H54 (cell line): ENCODE measurements around the gene KIF4A.
"Not testable (repeated sequence)": the region's sequence is repeated elsewhere in the genome, so short reads cannot be mapped to it uniquely, and the experiment has no call there.

Source experiments
- DNase-seq: peaks from one replicate; pipeline ENCODE4 v3.0.0; 2011; ENCODE audit warnings: low spot score, mixed read lengths; ENCODE audit not compliant: insufficient read length
- FAIRE-seq: peaks from 3 replicates; lab custom pipeline; 2011; peaks lifted over from hg19 to GRCh38; lab: Jason Lieb, UNC
- POLR2A ChIP-seq: IDR thresholded peaks from 2 replicates; pipeline ENCODE4 v1.6.1; 2011; ENCODE audit warnings: low read depth, mild to moderate bottlenecking, low read length

The KIF4A gene

DNA sequence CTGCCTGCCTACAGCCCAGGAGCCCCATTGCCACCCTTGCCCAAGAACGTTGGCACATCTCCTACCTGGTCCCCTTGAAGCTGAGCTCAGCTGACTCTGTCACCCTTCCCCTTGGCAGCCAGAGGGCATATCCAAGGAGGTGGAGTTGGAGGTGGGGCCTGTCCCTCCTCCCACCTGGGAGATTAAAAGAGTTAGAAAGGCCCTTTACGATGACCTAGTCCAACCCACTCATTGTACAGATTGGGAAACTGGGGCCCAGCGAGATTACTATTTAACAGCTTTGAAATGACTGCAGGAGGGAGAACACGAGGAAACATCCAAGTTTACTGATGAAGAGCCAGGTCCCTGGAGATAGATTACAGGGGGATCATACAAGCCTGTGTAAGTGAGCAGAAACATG lies 29.8 kb upstream of the KIF4A start, which contains the start of gene P2RY4:
P2RY4 (minus strand) TSS at position 101 of the 400 bp plus-strand sequence. CDS start 580 bp downstream, outside the sequence.
- DNase-seq (no peak), FAIRE-seq (no peak)
- no peak for TF ChIP-seq POLR2A

DNA sequence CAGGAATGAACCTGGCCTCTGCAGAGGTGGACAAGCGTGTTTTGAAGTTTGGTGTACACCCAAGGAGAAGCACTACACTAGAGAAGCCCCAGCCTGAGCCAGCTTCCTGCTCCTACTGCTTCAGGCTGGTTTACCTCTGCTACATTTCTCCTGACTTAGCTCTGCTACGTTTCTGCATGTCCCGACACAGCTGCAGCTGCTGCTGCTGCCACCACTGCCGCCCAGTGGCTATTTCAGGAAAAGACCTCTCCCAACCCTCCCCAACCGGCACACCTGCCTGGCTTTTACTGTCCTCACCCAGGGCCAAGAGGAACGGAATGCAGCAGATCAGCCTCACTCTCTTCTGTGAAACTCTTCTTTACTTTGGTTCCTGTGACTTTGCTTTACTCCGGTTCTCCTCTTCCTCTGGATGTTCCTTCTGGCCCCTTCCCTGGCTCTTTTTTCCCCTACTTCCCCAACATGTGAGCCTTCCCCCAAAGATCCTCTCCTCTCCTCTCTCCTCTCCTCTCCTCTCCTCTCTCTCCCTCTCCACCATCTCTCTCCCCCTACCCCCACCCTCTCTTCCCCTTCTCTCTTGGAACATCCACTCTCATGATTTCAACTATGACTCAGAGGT lies 26.8 kb upstream of the KIF4A start:
- DNase-seq = peak; percentile 8
- FAIRE-seq = no peak

DNA sequence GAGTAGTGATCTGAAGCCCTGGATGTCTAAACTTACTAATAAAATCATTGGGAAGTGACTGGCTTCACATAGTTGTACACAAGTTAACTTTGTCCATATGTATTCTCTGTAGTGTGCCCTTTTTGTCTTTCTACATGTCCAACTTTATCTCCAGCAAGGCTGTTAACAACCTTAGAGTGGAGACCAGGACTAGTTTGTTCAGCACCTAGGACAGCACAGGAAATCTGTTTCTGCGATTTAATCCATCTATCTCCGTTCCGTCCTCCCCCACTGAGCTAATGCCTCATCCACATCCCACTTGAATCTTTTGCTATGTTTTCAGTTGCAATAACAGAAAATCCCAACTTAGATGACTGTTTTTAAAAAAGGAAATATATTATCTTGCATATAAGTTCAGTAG lies 25.1 kb upstream of the KIF4A start:
- TF ChIP-seq POLR2A = no peak
- DNase-seq = no peak
- no peak for FAIRE-seq

More for the DNA sequence above, 26.8 kb upstream of the KIF4A start:
- no peak for TF ChIP-seq POLR2A

DNA sequence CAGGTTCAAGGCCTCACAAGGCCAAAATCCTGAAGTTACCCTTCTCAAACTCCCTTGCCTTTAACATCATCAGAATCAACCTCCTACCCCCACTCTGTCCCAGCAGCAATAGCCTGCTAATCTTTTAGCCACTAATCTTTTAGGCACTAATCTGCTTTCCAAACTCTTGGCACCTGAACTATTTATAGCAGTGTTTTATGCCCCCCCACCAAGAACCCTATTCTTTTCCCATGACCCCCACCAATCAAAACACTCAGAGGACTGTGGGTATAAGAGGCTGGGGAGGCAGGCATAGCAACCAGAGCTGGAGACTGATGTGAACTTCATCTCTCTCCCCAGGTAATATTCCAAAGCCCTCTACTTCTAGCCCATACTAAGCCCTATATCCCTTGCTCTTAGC lies 21.9 kb upstream of the KIF4A start, which contains the start of gene ARR3:
ARR3 (plus strand) TSS at position 301 of the 400 bp plus-strand sequence. CDS start 1,052 bp downstream, outside the sequence.
- TF ChIP-seq POLR2A = no peak
- FAIRE-seq (no peak), DNase-seq (no peak)

DNA sequence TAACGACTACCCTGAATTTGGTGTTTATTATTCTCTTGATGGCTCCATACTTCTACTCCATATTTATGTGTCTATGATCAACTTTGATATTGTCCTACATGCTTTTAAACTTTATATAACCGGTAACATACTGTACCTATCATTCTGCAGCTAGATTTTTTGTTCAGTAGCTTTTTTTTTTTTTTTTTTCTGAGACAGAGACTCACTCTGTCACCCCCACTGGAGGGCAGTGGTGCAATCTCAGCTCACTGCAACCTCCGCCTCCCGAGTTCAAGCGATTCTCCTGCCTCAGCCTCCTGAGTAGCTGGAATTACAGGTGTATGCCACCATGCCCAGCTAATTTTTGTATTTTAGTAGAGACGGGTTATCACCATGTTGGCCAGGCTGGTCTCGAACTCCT lies 15.9 kb upstream of the KIF4A start:
- FAIRE-seq, DNase-seq: not testable (repeated sequence)

DNA sequence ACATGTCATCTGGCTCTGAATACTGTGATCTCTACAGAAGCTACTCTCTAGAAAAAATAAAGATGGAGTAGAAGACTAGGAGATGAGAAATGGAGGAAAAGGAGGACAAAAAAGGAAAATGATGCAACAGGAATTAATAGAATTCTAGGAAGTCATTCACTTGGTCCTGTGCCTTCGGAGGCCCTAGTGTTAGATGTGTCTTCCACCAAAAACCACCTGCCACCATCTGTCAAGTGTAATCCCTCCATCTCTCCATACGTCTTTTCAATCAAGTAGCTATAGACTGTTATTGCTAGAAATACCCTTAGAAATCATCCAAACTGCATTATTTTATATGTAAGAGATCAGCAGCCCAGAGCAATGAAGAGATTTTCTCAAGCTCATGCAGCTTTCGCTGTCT lies 10.8 kb upstream of the KIF4A start:
- TF ChIP-seq POLR2A = no peak
- FAIRE-seq (no peak), DNase-seq (no peak)

DNA sequence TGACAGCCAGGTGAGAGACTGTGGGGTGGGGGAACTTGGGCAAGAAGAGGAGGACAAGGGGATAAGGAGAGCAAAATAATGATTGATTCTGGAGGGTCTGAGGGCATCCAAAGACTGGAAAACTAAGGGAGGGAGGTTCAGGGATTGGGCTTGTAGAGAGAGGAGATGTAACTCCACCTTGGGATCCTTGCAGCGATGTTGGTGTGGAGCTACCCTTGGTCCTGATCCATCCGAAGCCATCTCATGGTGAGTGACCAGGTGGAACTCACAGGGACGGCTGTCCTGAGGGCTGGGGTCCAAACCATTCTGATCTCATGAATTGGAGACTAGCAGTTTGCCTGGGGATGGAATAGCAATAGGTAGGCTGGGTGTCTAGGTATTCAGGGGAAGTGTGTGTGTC lies 9.3 kb upstream of the KIF4A start:
- DNase-seq (no peak), FAIRE-seq (no peak)
- TF ChIP-seq POLR2A = no peak

DNA sequence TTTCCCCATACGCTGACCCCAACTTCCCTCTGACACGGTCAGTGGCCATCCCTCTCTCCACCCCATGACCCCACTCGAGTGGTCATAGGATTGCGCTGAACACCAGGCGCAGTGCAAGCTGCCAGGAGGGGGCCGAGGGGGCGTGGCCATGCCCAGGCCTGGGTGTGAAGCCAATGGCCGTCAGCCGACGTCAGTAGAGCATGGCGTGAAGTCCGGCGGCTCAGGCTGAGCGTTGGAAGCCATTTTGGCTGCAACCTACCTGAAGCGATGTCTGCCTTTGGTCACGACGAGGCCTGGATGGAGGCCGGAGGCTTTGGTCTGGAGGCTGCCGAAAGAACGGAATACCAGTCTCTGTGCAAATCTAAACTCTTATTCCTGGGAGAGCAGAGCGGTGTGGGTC lies 8.0 kb upstream of the KIF4A start, which contains the start of gene RAB41:
RAB41 (plus strand) TSS at position 222 of the 400 bp plus-strand sequence; CDS start at position 268, 46 bp downstream.
- DNase-seq (no peak), FAIRE-seq (no peak)
- TF ChIP-seq POLR2A = no peak

DNA sequence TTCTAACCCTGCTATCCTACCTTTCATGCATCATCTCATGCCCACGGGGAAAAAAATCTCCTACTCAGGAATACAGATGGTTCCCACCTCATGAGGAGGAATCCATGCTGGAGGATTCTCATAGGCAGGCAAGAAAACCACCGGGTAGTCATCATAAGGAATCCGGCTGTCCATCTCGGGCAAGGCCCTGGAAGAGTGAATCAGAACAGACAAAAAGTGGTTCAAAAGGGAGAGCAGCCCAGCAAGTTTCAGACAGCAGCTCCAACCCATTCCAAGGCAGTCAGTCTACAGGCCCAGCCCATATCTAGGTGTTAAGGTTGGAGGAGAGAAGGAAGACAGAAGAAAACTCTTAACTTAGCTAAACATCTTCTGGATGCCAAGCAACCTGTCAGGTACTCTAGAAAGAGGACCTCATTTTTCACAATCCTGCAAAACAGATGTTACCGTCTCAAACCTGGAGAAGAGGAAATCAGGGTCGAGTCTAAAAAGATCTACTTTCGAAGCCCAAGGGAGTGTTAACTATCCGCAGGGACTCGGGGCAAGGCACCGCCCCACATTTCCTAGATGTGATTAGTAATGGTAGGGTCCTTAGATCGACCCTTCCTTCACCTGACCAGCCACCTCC lies 624 bp upstream of the KIF4A start:
- DNase-seq = no peak
- TF ChIP-seq POLR2A = no peak
- FAIRE-seq = peak; percentile 15

DNA sequence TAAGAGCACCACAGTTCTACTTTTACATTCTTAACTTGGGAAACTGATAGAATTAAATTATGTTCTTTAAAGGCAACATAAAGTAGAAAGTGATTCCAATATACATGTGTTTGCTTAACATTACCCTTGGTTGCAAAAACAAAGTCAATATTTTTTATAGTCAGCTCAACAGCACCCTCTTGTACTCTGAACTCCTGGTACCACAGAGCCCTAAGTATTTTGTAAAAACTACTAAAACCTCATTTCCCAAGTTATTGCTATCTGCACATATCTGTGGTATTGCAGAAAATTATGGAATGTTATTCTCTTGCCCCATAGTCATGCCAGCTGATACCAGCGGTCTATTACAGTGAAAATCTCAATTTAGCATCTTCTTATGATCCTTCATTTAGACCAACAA lies 2.9 kb downstream of the KIF4A start:
- no peak for TF ChIP-seq POLR2A
- no peak for DNase-seq
- no peak for FAIRE-seq

DNA sequence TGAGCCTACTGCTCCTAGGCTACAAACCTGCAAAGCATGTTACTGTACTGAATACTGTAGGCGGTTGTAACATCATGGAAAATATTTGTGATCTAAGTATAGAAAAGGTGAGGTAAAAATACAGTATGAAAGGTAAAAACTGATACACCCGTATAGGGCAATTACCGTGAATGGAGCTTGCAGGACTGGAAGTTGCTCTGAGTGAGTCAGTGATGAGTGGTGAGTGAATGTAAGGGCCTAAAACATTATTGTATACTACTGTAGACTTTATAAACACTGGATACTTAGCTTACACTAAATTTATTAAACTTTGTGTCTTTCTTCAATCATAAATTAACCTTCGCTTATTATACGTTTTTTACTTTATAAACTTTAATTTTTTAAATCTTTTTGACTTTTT lies 3.7 kb downstream of the KIF4A start:
- no peak for DNase-seq
- no peak for TF ChIP-seq POLR2A
- FAIRE-seq = peak; percentile 58

DNA sequence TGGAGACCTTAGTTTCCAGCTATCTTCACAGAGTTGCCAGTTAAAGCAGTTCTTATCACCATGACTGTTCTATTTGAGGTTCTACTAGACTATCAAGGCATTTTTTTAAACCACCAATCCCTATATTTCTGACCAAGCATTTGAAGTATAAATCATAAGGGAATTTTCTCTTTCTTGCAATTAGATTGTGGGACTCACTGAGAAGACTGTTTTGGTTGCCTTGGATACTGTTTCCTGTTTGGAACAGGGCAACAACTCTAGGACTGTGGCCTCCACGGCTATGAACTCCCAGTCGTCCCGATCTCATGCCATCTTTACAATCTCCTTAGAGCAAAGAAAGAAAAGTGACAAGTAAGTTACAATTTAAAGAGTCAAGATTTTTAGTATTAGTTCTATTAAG lies 11.8 kb downstream of the KIF4A start:
- DNase-seq = no peak
- TF ChIP-seq POLR2A = no peak
- no peak for FAIRE-seq

DNA sequence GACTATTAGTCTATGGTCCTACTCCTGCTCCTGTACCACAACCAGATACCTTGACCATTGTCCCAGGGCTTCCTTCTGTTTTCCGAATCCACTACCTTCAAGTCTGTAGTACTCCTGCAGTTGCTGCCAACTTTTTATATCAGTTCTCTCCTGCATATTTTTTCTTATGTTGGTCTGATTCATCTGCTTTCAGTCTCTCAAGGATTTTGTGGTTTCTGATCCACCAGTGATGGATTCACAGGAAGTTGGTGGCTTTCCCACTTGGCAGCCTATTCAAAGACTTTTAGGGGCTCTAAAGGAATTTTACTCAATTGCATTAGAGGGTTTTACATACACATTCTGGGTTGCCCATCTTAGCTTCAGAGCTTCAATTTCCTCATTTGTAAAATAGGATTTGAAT lies 23.6 kb downstream of the KIF4A start:
- DNase-seq (no peak), FAIRE-seq (no peak)
- TF ChIP-seq POLR2A = no peak

DNA sequence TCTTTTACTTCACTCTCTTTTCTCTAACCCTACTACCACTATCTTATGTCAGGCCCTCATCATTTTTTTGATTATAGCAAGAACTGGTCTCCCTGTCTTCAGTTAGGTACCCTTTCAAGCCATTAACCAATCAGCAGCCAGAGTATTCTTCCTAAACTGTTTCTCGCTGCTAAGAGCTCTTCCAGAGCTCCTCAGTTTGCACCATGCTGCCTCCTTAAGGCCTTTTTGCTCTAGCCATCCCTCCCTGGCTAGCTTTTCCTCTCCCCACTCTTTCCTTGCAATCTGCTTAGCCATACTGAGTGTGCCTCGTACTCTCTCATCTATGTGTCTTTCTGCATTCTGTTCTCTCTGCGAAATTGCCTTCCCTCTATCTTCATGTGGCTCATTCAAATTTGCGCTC lies 32.9 kb downstream of the KIF4A start:
- no peak for TF ChIP-seq POLR2A
- FAIRE-seq (no peak), DNase-seq (no peak)

DNA sequence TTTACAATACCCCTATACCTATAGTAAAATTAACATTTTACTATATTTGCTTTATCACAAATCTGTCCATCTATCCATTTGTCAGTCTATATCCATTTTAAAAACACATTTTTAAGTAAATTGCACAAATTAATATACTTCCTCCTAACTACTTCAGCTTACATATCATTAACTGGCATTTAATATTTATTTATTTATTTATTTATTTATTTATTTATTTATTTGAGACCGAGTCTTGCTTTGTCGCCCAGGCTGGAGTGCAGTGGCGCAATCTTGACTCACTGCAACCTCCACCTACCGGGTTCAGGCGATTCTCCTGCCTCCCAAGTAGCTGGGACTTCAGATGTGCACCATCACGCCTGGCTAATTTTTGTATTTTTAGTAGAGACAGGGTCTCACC lies 33.7 kb downstream of the KIF4A start:
- not testable (repeated sequence) for FAIRE-seq

More for the DNA sequence above, 33.7 kb downstream of the KIF4A start:
- not testable (repeated sequence) for DNase-seq
